Gastroesophageal sphincter (tissue), 3 donors: ENCODE results near the gene C1QTNF9.

Experiments
- CTCF ChIP-seq, 4 experiments: fragments of 200-600 bp in 2 of 4; fragments of 450-650 bp in 2 of 4; sonication (generic) in 1 of 4; IDR thresholded peaks; one replicate each; pipeline ENCODE4 v1.5.1; 2017 to 2019; ENCODE audit warnings: antibody characterized with exemption in 4 of 4, mild to moderate bottlenecking in 2 of 4, moderate library complexity in 2 of 4
- EP300 ChIP-seq: sonication (generic); formaldehyde crosslinking; IDR thresholded peaks from one replicate; pipeline ENCODE4 v1.6.1; 2017; ENCODE audit warnings: antibody characterized with exemption, mild to moderate bottlenecking
- POLR2A ChIP-seq, 2 donors: fragments of 450-650 bp; IDR thresholded peaks; one replicate each; pipeline ENCODE4 v1.6.1; 2017; ENCODE audit warnings: antibody characterized with exemption in 2 of 2, mild to moderate bottlenecking in 2 of 2, moderate library complexity in 1 of 2
- POLR2AphosphoS5 ChIP-seq: sonication (generic); formaldehyde crosslinking; IDR thresholded peaks from one replicate; pipeline ENCODE4 v1.6.1; 2017; ENCODE audit warnings: antibody characterized with exemption

GRCh38 chr13:24277761-24278160 lies 31.6 kb upstream of the C1QTNF9 start:
- TF ChIP-seq CTCF (IDR thresholded peaks at IDR 0.05) = no peak
- no peak for TF ChIP-seq POLR2AphosphoS5
- TF ChIP-seq POLR2A (IDR thresholded peaks at IDR 0.05) = no peak
- no peak for TF ChIP-seq EP300
